Measurements from ENCODE around the gene RASL11B. TPM values are rescaled to one million over a fixed set of nuclear protein-coding genes. Genes with fewer than 3 reads are reported as not detected.

The RASL11B gene
- total and polyA plus RNA-seq, 9 donors: 15.3 to 166 (median 62.5) TPM

DNA sequence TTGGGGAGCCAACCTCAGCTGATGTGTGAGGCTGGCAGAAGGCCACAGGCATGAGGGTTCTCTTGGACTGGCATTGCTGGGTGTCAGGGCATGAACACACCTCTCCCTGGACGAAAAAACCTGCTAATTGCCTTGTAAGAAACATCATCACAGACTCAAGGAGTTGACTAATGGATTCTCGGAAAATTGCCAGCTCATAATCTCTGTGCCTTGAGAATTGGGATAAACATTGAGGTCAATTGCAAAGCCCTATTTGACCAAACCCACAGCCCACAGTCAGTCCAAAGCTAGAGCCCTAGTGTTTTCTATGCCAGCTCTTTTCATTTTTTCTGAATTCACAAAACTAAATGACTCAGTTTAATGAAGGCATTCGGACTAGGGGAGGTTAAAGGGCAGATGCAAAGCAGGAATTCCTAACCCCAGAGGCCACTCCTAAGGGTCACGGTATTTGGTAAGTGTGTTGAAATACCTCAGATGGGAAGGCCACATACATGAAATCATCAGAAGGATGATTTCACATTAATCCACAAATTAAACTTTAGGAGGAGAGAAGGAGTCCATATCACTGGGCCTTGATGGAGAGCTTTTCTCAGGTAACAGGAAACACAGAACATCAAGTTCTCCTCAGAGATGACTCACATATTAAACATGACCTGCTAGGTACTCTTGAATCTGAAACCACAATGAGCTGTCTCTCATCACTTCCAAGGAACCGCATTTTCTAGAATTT is 39.0 kb upstream of the RASL11B start:
- TF ChIP-seq POLR2A (IDR thresholded peaks at IDR 0.05): no peak
- TF ChIP-seq, protein P1, sequence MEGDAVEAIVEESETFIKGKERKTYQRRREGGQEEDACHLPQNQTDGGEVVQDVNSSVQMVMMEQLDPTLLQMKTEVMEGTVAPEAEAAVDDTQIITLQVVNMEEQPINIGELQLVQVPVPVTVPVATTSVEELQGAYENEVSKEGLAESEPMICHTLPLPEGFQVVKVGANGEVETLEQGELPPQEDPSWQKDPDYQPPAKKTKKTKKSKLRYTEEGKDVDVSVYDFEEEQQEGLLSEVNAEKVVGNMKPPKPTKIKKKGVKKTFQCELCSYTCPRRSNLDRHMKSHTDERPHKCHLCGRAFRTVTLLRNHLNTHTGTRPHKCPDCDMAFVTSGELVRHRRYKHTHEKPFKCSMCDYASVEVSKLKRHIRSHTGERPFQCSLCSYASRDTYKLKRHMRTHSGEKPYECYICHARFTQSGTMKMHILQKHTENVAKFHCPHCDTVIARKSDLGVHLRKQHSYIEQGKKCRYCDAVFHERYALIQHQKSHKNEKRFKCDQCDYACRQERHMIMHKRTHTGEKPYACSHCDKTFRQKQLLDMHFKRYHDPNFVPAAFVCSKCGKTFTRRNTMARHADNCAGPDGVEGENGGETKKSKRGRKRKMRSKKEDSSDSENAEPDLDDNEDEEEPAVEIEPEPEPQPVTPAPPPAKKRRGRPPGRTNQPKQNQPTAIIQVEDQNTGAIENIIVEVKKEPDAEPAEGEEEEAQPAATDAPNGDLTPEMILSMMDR (IDR thresholded peaks at IDR 0.05): no peak
- TF ChIP-seq EP300 (IDR thresholded peaks at IDR 0.05): no peak
- 46 to 53% (median 48%) methylated on average over 5 of the region's 5 CpGs for WGBS, 3 donors

DNA sequence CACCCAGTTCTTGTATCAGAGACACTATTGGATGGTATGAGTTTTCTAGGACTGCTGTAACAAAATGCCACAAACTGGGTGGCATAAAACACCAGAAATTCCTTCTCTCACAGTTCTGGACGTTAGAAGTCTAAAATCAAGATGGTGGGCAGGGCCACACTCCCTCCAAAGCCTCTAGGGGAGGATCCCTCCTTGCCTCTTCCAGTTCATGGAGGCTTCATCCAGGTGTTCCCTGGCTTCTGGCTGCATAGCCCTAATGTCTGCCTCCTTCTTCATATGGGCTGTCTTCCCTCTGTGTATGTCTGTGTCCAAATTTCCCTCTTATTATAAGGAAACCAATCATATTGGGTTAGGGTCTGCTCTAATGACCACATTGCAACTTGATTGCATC is 38.4 kb upstream of the RASL11B start:
- DNase-seq: no peak
- Histone ChIP-seq H3K27ac (no peak overlapping the region), H3K27me3 (no peaks in the 10 kb centered on the region), H3K4me1 (ENCODE audit: insufficient read depth) (peaks cover 19% of the 10 kb centered on the region), H3K36me3 (no peaks in the 10 kb centered on the region), H3K4me3 (no peak overlapping the region), H3K9me3 (no peaks in the 10 kb centered on the region)
- intact Hi-C loops (cut with DNase I): no loop called here
- WGBS, 3 donors: 83 to 86% (median 85%) methylated on average over 1 of the region's 1 CpG
- TF ChIP-seq POLR2A (IDR thresholded peaks at IDR 0.05): no peak
- TF ChIP-seq, protein P1 (IDR thresholded peaks at IDR 0.05): no peak
- TF ChIP-seq EP300 (IDR thresholded peaks at IDR 0.05): no peak

More for the DNA sequence above, 39.0 kb upstream of the RASL11B start:
- intact Hi-C loops (cut with DNase I): no loop called here
- peak in 3 of 5 donors; percentile 21 to 62 (median 28) for DNase-seq
- H3K9me3 ChIP-seq: no peaks in the 10 kb centered on the region
- no peaks in the 10 kb centered on the region for H3K36me3 ChIP-seq
- H3K27me3 ChIP-seq: no peaks in the 10 kb centered on the region
- peaks cover 19% of the 10 kb centered on the region for H3K4me1 ChIP-seq (ENCODE audit: insufficient read depth)
- H3K27ac ChIP-seq: no peak overlapping the region
- H3K4me3 ChIP-seq: no peak overlapping the region

- H3K27ac ChIP-seq: no peak overlapping the region
- no peak for DNase-seq
- H3K4me3 ChIP-seq: no peak overlapping the region
- H3K9me3 ChIP-seq: no peaks in the 10 kb centered on the region
- peaks cover 19% of the 10 kb centered on the region for H3K4me1 ChIP-seq (ENCODE audit: insufficient read depth)
- intact Hi-C loops (cut with DNase I): no loop called here
- TF ChIP-seq, protein P1 (IDR thresholded peaks at IDR 0.05): no peak
- TF ChIP-seq POLR2A (IDR thresholded peaks at IDR 0.05): no peak
- TF ChIP-seq EP300 (IDR thresholded peaks at IDR 0.05): no peak
- H3K36me3 ChIP-seq: no peaks in the 10 kb centered on the region
- H3K27me3 ChIP-seq: no peaks in the 10 kb centered on the region
- 94 to 97% (median 96%) methylated on average over 6 of the region's 6 CpGs for WGBS, 3 donors
Measured at GRCh38 chr4:52824270-52824602, 37.9 kb upstream of the RASL11B start.

DNA sequence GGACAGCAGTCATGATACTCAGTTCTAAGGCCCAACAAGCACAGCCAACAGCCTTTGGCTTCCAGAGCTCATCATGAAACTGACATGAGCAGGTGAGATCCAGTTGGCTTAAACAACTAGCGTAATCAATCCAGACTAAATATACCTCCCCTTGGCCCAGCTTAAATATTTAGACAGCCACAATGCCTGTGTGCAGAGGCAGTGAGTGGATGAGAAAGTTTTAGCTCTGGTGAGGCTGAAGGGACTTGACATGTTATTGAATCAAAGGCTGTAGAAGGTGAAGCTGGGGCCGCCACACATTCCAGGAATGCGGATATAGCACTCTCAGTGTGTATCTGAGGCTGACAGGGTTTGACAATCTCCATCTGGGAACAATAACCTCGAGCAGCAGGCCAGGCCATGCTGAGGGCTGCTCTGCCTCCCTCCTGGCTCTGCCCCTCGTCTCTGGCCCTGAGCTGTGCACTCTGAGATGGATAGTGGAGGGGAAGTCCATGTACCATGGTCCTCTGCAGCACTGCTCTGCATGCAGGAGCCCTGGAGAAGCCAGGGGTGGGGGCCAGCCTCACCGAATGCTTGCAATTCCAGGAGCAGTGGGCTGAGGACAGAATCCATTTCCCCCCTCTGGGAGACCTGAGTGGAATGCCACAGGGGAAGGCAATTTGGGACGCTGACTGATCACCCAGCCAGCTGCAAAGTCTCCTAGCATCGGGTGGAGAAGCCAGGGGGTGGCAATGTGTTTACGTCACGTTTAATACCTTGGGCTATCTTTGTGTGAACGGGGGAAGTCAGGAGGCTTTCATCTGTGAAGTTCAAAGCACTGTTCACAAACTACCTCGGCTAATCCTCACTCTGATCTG is 37.3 kb upstream of the RASL11B start:
- TF ChIP-seq EP300 (IDR thresholded peaks at IDR 0.05): no peak
- Histone ChIP-seq H3K36me3 (no peaks in the 10 kb centered on the region), H3K27ac (peak overlapping the region in 1 of 2 donors; percentile 34), H3K27me3 (no peaks in the 10 kb centered on the region), H3K4me1 (ENCODE audit: insufficient read depth) (peaks cover 19% of the 10 kb centered on the region), H3K4me3 (no peak overlapping the region), H3K9me3 (no peaks in the 10 kb centered on the region)
- intact Hi-C loops (cut with DNase I): no loop called here
- peak in 4 of 5 donors; percentile 39 to 64 (median 56) for DNase-seq
- WGBS, 3 donors: 24 to 33% (median 26%) methylated on average over 11 to 12 of the region's 12 CpGs
